Measurements from ENCODE around the gene CD8A. TPM values are rescaled to one million over a fixed set of nuclear protein-coding genes. Genes with fewer than 3 reads are reported as not detected.
"Not testable (repeated sequence)": the region's sequence is repeated elsewhere in the genome, so short reads cannot be mapped to it uniquely, and the experiment has no call there.

The CD8A gene
- total RNA-seq, 1 donor from 2014 or later: 0.62 TPM

GRCh38 chr2:86747711-86748639 lies 42.7 kb downstream of the CD8A start:
- intact Hi-C loops (cut with DNase I): no loop called here
- no peak for DNase-seq (ENCODE audit: low spot score)

- intact Hi-C loops (cut with DNase I): no loop called here
- no peak for DNase-seq (ENCODE audit: low spot score)
These were observed 43.8 kb downstream of the CD8A start for GRCh38 chr2:86746939-86747338.

GRCh38 chr2:86744152-86744551 lies 46.6 kb downstream of the CD8A start:
- DNase-seq (ENCODE audit: low spot score): no peak
- intact Hi-C loops (cut with DNase I): no loop called here

GRCh38 chr2:86741889-86742498 lies 48.7 kb downstream of the CD8A start:
- intact Hi-C loops (cut with DNase I); DNase-seq (ENCODE audit: low spot score): not testable (repeated sequence)

GRCh38 chr2:86739889-86740288 lies 50.8 kb downstream of the CD8A start:
- intact Hi-C loops (cut with DNase I); DNase-seq (ENCODE audit: low spot score): not testable (repeated sequence)

- intact Hi-C loops (cut with DNase I); DNase-seq (ENCODE audit: low spot score): not testable (repeated sequence)
These were observed 51.2 kb downstream of the CD8A start for GRCh38 chr2:86739485-86739884.

GRCh38 chr2:86734896-86735295 lies 55.8 kb downstream of the CD8A start:
- DNase-seq (ENCODE audit: low spot score); intact Hi-C loops (cut with DNase I): not testable (repeated sequence)

Other genes starting within 250 kb of the CD8A start
- 175 TPM for gene CHMP3, start 227.5 kb downstream of the CD8A start, total RNA-seq
- 63.4 TPM for gene RNF103, start 167.0 kb downstream of the CD8A start, total RNA-seq
- gene RMND5A, start 70.6 kb downstream of the CD8A start, total RNA-seq: 96.6 TPM
- gene CD8B, start 71.0 kb upstream of the CD8A start, total RNA-seq: 0.62 TPM
- gene RGPD1, start 151.2 kb upstream of the CD8A start, total RNA-seq: 0.22 TPM
- 3.2 TPM for gene PLGLB1, start 230.9 kb upstream of the CD8A start, total RNA-seq